Heart right ventricle (tissue), 16 donors: ENCODE data around the gene RAB9A. TPM values are rescaled to one million over a fixed set of nuclear protein-coding genes. Genes with fewer than 3 reads are reported as not detected.

ENCODE experiments used
- ATAC-seq, 8 donors: fragments of 200-7000 bp; cut with Tn5 transposase; one replicate each; pipeline ENCODE4 v1.9.1; 2020; ENCODE audit warnings: mild to moderate bottlenecking in 8 of 8, moderate library complexity in 8 of 8, moderate number of reproducible peaks in 1 of 8
- DNase-seq, 2 donors: peaks; one replicate each; pipeline ENCODE4 v3.0.0-alpha.2; 2020
- H3K27ac ChIP-seq, 10 donors: fragments of 200-600 bp; sonication (generic) in 2 of 10; one replicate each; pipeline versions ENCODE4 v1.5.0 to v1.8.0; 2020 to 2022; ENCODE audit warnings: mild to moderate bottlenecking in 3 of 10
- H3K27me3 ChIP-seq, 7 donors: fragments of 200-600 bp; one replicate each; pipeline ENCODE4 v1.8.0; 2021 to 2022; ENCODE audit warnings: mild to moderate bottlenecking in 2 of 7
- H3K36me3 ChIP-seq, 9 donors: fragments of 200-600 bp; sonication (generic) in 1 of 9; one replicate each; pipeline versions ENCODE4 v1.5.0 to v1.8.0; 2020 to 2022; ENCODE audit warnings: mild to moderate bottlenecking in 2 of 9
- H3K4me1 ChIP-seq, 9 donors: fragments of 200-600 bp; sonication (generic) in 1 of 9; one replicate each; pipeline versions ENCODE4 v1.5.0 to v1.8.0; 2020 to 2022; ENCODE audit warnings: mild to moderate bottlenecking in 4 of 9
- H3K4me3 ChIP-seq, 10 donors: fragments of 200-600 bp; sonication (generic) in 2 of 10; one replicate each; pipeline versions ENCODE4 v1.5.0 to v1.8.0; 2020 to 2022; ENCODE audit warnings: mild to moderate bottlenecking in 7 of 10, moderate library complexity in 2 of 10
- H3K9me3 ChIP-seq, 11 donors: fragments of 200-600 bp in 10 of 11; sonication (generic) in 2 of 11; one replicate each; pipeline versions ENCODE4 v1.5.0 to v1.8.0; 2013 to 2022; ENCODE audit warnings: mild to moderate bottlenecking in 2 of 11, control low read depth in 1 of 11, moderate library complexity in 1 of 11
- CTCF ChIP-seq, 9 donors: fragments of 200-600 bp; sonication (generic) in 2 of 9; IDR thresholded peaks; one replicate each; pipeline versions ENCODE4 v1.5.0 to v1.8.0; 2021 to 2022; ENCODE audit warnings: antibody characterized with exemption in 9 of 9, mild to moderate bottlenecking in 5 of 9, moderate library complexity in 1 of 9
- WGBS, 2 donors: extraction: QIAGEN DNeasy Blood & Tissue Kit; methylation state at CpG; one replicate each; pipeline ENCODE4 v1.1.7; 2013; ENCODE audit warnings: inconsistent platforms in 1 of 2; 5-methylcytosine and 5-hydroxymethylcytosine counted together
- intact Hi-C, 10 donors: fragments of 100-400 bp; cut with DNase I; formaldehyde crosslinking; loops; one replicate each; pipeline versions ENCODE4 v1.11.1 to v1.14.2; 2022
- polyA plus RNA-seq, 2 donors: library from polyadenylated mRNA; stranded (reverse); fragments of 200-250 nt; gene quantifications; one replicate each; pipeline ENCODE4 v1.2.3, GENCODE V29; 2013
- total RNA-seq, 10 donors: library from RNA; stranded (reverse); fragmentation: NEBNext Ultra II Directional in 3 of 10; extraction: Animal tissue kit (Norgen Biotek cat#: 25700) in 3 of 10; gene quantifications; one replicate each; pipeline versions ENCODE4 v1.2.1 to v1.2.4, GENCODE V29; 2021 to 2023
- donor health status: Arrhythmogenic right ventricular cardiomyopathy.
- donor health status: ischemic (EF 13 %, LVEDD 7.1; RV severe dilation, severe dysfunction).
- donor health status: healthy with polysubstance abuse.
- donor health status: DM: no; HTN: yes; CAD: no.
- donor health status: DM: no; HTN: no; CAD: no.
- donor health status: ischemic (EF 25% LVEDD 6.9; RV normal size, moderate dysfunction).
- donor health status: ischemic (EF 25% LVEDD 5.7; RV mildly dilated, moderate dysfunction).
- donor health status: healthy.
- donor health status: DM: yes; HTN: yes; CAD: no.
- donor health status: Ischemic cardiomyopathy.
- donor health status: ischemic (EF 35%, LVEDD 5.7; RV mildly dilated, moderate dysfunction).
- donor health status: nonischemic (EF 11% LVEDD 7.7; RV severe dilation, severe dysfunction).
- donor health status: DM: yes; HTN: yes; CAD: no.
- donor health status: PGD.
- donor health status: ischemic (EF 29% LVEDD 5.4; RV normal size, mild dysfunction).
- donor health status: nonischemic (EF 23%, LVEDD 6.1; RV moderate dilation, normal function).

RAB9A gene
- total and polyA plus RNA-seq, 12 donors = 5.1 to 28.9 (median 19.5) TPM

GRCh38 chrX:13755254-13755653 is 66.3 kb downstream of the RAB9A start:
- DNase-seq (no peak), ATAC-seq (no peak)
- H3K27ac ChIP-seq = no peak overlapping the region
- peaks cover 0 to 93% (median 16%) of the 10 kb centered on the region in 9 donors for H3K36me3 ChIP-seq
- TF ChIP-seq CTCF (IDR thresholded peaks at IDR 0.05) = no peak
- no peaks in the 10 kb centered on the region for H3K27me3 ChIP-seq
- 60 to 69% methylated on average over 1 of the region's 1 CpG for WGBS, 2 donors
- no peak overlapping the region for H3K4me3 ChIP-seq
- intact Hi-C loops = loop anchor here in 2 of 10 donors (10.0 kb wide), 2 partner anchors 250 to 280 kb away; no protein-coding TSS in a partner anchor
- H3K4me1 ChIP-seq = peaks cover 0 to 12% (median 0%) of the 10 kb centered on the region in 9 donors
- H3K9me3 ChIP-seq = no peaks in the 10 kb centered on the region

- intact Hi-C loops = loop anchor here in 2 of 10 donors (10.0 kb wide), 2 partner anchors 252 to 278 kb away; no protein-coding TSS in a partner anchor
- no peak for ATAC-seq
- no peak overlapping the region for H3K27ac ChIP-seq
These were observed 67.5 kb downstream of the RAB9A start for GRCh38 chrX:13756381-13756780.

GRCh38 chrX:13759152-13759718 is 70.3 kb downstream of the RAB9A start:
- TF ChIP-seq CTCF (IDR thresholded peaks at IDR 0.05) = no peak
- 88 to 92% methylated on average over 8 of the region's 8 CpGs for WGBS, 2 donors
- no peak for ATAC-seq

More at GRCh38 chrX:13756381-13756780, 67.5 kb downstream of the RAB9A start:
- TF ChIP-seq CTCF (IDR thresholded peaks at IDR 0.05) = no peak
- no peak for DNase-seq
- H3K4me3 ChIP-seq = no peak overlapping the region
- WGBS, 2 donors = 93 to 98% methylated on average over 4 of the region's 4 CpGs
- peaks cover 0 to 12% (median 0%) of the 10 kb centered on the region in 9 donors for H3K4me1 ChIP-seq
- no peaks in the 10 kb centered on the region for H3K27me3 ChIP-seq
- peaks cover 0 to 94% (median 16%) of the 10 kb centered on the region in 9 donors for H3K36me3 ChIP-seq
- no peaks in the 10 kb centered on the region for H3K9me3 ChIP-seq

More at GRCh38 chrX:13759152-13759718, 70.3 kb downstream of the RAB9A start:
- Histone ChIP-seq H3K36me3 (peaks cover 0 to 84% (median 16%) of the 10 kb centered on the region in 9 donors), H3K9me3 (no peaks in the 10 kb centered on the region), H3K27me3 (no peaks in the 10 kb centered on the region), H3K4me1 (peaks cover 0 to 19% (median 13%) of the 10 kb centered on the region in 9 donors), H3K27ac (no peak overlapping the region), H3K4me3 (no peak overlapping the region)
- intact Hi-C loops = loop anchor here in 2 of 10 donors (10.0 kb wide), 2 partner anchors 254 to 276 kb away; no protein-coding TSS in a partner anchor
- DNase-seq = no peak

Other genes starting within 250 kb of the RAB9A start
- under 1 TPM in 1 of 10 donors, not detected in 9; 0.11 TPM for gene EGFL6, start 119.5 kb upstream of the RAB9A start, total RNA-seq
- not detected for gene EGFL6, start 119.5 kb upstream of the RAB9A start, polyA plus RNA-seq
- gene TCEANC, start 36.0 kb upstream of the RAB9A start, total RNA-seq = 1 to 10 TPM; 3.3 to 7.2 (median 4.6) TPM
- 1 to 10 TPM in 1 of 2 donors, under 1 TPM in 1; 0.59 to 3.1 TPM for gene TCEANC, start 36.0 kb upstream of the RAB9A start, polyA plus RNA-seq
- 1 to 10 TPM; 4.9 to 9.3 (median 6.1) TPM for gene TRAPPC2, start 45.5 kb downstream of the RAB9A start, total RNA-seq
- 1 to 10 TPM; 3.8 to 5.5 TPM for gene TRAPPC2, start 45.5 kb downstream of the RAB9A start, polyA plus RNA-seq
- gene OFD1, start 45.6 kb downstream of the RAB9A start, total RNA-seq = 10 to 100 TPM in 1 of 10 donors, 1 to 10 TPM in 9; 7.8 to 11.4 (median 9.2) TPM
- gene OFD1, start 45.6 kb downstream of the RAB9A start, polyA plus RNA-seq = 10 to 100 TPM in 1 of 2 donors, 1 to 10 TPM in 1; 7.6 to 51.5 TPM
- 1 to 10 TPM in 9 of 10 donors, under 1 TPM in 1; 0.94 to 7.8 (median 2.6) TPM for gene GPM6B, start 128.0 kb downstream of the RAB9A start, total RNA-seq
- gene GPM6B, start 128.0 kb downstream of the RAB9A start, polyA plus RNA-seq = 1 to 10 TPM; 4.3 to 5.0 TPM